Prostate gland (tissue), 2 donors: ENCODE measurements around the gene ARHGEF12. TPM values are rescaled to one million over a fixed set of nuclear protein-coding genes. Genes with fewer than 3 reads are reported as not detected.

Experiments
- DNase-seq: peaks from one replicate; pipeline ENCODE4 v3.0.0-alpha.2; 2019; ENCODE audit warnings: low spot score
- H3K27ac ChIP-seq, 2 donors: fragments of 200-600 bp; sonication (generic); 2 replicates each; pipeline ENCODE4 v1.5.1; 2017 to 2019
- H3K27me3 ChIP-seq: fragments of 200-600 bp; sonication (generic); replicated peaks from 2 replicates; pipeline ENCODE4 v1.5.1; 2019; ENCODE audit not compliant: insufficient read depth
- H3K36me3 ChIP-seq, 2 donors: fragments of 200-600 bp; sonication (generic); 1 replicate in 1 of 2; 2 replicates in 1 of 2; pipeline versions ENCODE4 v1.5.1 to v1.8.1; 2017 to 2019
- H3K4me1 ChIP-seq: fragments of 200-600 bp; sonication (generic); replicated peaks from 2 replicates; pipeline ENCODE4 v1.5.1; 2019
- H3K4me3 ChIP-seq, 2 donors: fragments of 200-600 bp; sonication (generic); 2 replicates each; pipeline ENCODE4 v1.5.1; 2017 to 2019
- H3K9me3 ChIP-seq: fragments of 200-600 bp; sonication (generic); 2 replicates; pipeline ENCODE4 v1.5.1; 2017
- POLR2A ChIP-seq: fragments of 450-650 bp; IDR thresholded peaks from one replicate; pipeline ENCODE4 v1.6.1; 2016; ENCODE audit warnings: antibody characterized with exemption, mild to moderate bottlenecking
- POLR2AphosphoS5 ChIP-seq: sonication (generic); formaldehyde crosslinking; IDR thresholded peaks from one replicate; pipeline ENCODE4 v1.6.1; 2017; ENCODE audit warnings: antibody characterized with exemption
- whole genome bisulfite sequencing: methylation state at CpG from one replicate; pipeline ENCODE4 v1.1.5; 2018; 5-methylcytosine and 5-hydroxymethylcytosine counted together
- intact Hi-C: fragments of 100-400 bp; cut with DNase I; formaldehyde crosslinking; loops from one replicate; pipeline ENCODE4 v1.14.2; 2022
- total RNA-seq, 2 donors: library from RNA; depleted of rRNA; stranded (reverse); fragments of >200 nt; gene quantifications; one replicate each; pipeline ENCODE4 v1.1.0, GENCODE V29; 2016
- TF ChIP-seq, protein P1 (sequence below), 4 experiments: fragments of 200-600 bp in 2 of 4; fragments of 450-650 bp in 2 of 4; sonication (generic) in 2 of 4; IDR thresholded peaks; 1 replicate in 3 of 4; 2 replicates in 1 of 4; pipeline ENCODE4 v1.5.1; 2016 to 2019; ENCODE audit warnings: antibody characterized with exemption in 4 of 4, mild to moderate bottlenecking in 2 of 4, moderate library complexity in 2 of 4

The ARHGEF12 gene
- total RNA-seq, 2 donors from 2014 or later, result 86.2 to 96.5 TPM

- TF ChIP-seq POLR2AphosphoS5 (peak; percentile 73), POLR2A (no peak)
- intact Hi-C loops, result loop anchor here (10.0 kb wide), 1 partner anchor 66 kb away; the partner anchor contains the start of gene ARHGEF12
- Histone ChIP-seq H3K27me3 (no peaks in the 10 kb centered on the region), H3K36me3 (no peaks in the 10 kb centered on the region), H3K27ac (peak overlapping the region in 1 of 2 donors; percentile 17), H3K4me3 (no peak overlapping the region), H3K9me3 (no peaks in the 10 kb centered on the region), H3K4me1 (peaks cover 2% of the 10 kb centered on the region)
- DNase-seq, result peak; percentile 41
- WGBS, result 6% methylated on average over 7 of the region's 7 CpGs
Measured at GRCh38 chr11:120400564-120401364, 64.6 kb downstream of the ARHGEF12 start.

DNA sequence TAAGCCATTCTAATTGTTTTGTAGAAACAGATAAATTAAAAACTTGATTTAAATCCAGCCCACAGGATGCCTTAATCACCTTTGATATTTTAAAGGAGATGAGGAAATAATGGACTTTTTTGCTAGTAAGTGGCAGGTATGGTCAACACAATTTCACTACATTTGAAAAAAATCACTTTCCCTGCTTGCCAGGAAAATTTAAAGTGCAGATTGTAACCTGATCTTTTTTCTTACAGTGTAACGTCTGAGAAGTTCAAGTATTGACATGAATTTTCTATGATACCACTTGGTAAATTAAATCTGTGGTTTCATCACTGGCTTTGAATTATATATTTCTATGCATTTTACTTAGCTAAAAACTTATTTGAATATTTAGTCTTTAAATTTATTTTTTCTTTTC, 65.3 kb downstream of the ARHGEF12 start:
- H3K4me1 ChIP-seq, result peaks cover 2% of the 10 kb centered on the region
- no peaks in the 10 kb centered on the region for H3K36me3 ChIP-seq
- H3K9me3 ChIP-seq, result no peaks in the 10 kb centered on the region
- H3K4me3 ChIP-seq, result no peak overlapping the region
- TF ChIP-seq POLR2AphosphoS5, result no peak
- TF ChIP-seq, protein P1, sequence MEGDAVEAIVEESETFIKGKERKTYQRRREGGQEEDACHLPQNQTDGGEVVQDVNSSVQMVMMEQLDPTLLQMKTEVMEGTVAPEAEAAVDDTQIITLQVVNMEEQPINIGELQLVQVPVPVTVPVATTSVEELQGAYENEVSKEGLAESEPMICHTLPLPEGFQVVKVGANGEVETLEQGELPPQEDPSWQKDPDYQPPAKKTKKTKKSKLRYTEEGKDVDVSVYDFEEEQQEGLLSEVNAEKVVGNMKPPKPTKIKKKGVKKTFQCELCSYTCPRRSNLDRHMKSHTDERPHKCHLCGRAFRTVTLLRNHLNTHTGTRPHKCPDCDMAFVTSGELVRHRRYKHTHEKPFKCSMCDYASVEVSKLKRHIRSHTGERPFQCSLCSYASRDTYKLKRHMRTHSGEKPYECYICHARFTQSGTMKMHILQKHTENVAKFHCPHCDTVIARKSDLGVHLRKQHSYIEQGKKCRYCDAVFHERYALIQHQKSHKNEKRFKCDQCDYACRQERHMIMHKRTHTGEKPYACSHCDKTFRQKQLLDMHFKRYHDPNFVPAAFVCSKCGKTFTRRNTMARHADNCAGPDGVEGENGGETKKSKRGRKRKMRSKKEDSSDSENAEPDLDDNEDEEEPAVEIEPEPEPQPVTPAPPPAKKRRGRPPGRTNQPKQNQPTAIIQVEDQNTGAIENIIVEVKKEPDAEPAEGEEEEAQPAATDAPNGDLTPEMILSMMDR (IDR thresholded peaks at IDR 0.05), result no peak
- no peak for TF ChIP-seq POLR2A
- no peak for DNase-seq
- H3K27me3 ChIP-seq, result no peaks in the 10 kb centered on the region
- H3K27ac ChIP-seq, result no peak overlapping the region
- 17% methylated on average over 1 of the region's 1 CpG for WGBS
- intact Hi-C loops, result loop anchor here (10.0 kb wide), 1 partner anchor 67 kb away; the partner anchor contains the start of gene ARHGEF12

- Histone ChIP-seq H3K27me3 (no peaks in the 10 kb centered on the region), H3K27ac (no peak overlapping the region)
- TF ChIP-seq, protein P1 (IDR thresholded peaks at IDR 0.05), result no peak
- TF ChIP-seq POLR2A (no peak), POLR2AphosphoS5 (no peak)
Measured at GRCh38 chr11:120403966-120404365, 67.8 kb downstream of the ARHGEF12 start.

DNA sequence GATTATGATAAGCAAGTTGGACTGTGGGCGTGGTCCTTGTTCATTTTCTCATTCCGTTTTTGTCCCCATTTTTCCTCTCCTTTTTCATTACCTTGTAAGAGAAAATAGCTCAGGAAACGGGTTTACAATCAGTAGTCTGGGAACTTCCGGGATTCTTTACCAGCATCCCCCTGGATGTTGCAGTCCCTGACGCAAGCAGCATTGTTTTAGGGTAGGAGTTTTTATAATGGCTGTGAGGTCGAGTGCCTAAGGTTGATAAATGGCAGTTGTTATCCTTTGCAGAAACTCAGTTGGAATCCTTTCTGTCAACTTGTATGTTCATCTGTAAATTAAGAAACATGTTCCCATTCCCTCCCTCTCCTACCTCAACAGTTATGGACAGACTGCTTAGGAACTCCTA, 68.3 kb downstream of the ARHGEF12 start:
- Histone ChIP-seq H3K36me3 (no peaks in the 10 kb centered on the region), H3K27ac (no peak overlapping the region), H3K9me3 (no peaks in the 10 kb centered on the region), H3K4me3 (no peak overlapping the region), H3K4me1 (no peaks in the 10 kb centered on the region), H3K27me3 (no peaks in the 10 kb centered on the region)
- WGBS, result 78% methylated on average over 6 of the region's 6 CpGs
- intact Hi-C loops, result loop anchor here (10.0 kb wide), 1 partner anchor 70 kb away; the partner anchor contains the start of gene ARHGEF12
- no peak for TF ChIP-seq POLR2A
- TF ChIP-seq, protein P1 (IDR thresholded peaks at IDR 0.05), result no peak
- no peak for TF ChIP-seq POLR2AphosphoS5
- no peak for DNase-seq

More at GRCh38 chr11:120403966-120404365, 67.8 kb downstream of the ARHGEF12 start:
- H3K4me3 ChIP-seq, result no peak overlapping the region
- H3K36me3 ChIP-seq, result no peaks in the 10 kb centered on the region
- no peaks in the 10 kb centered on the region for H3K9me3 ChIP-seq
- intact Hi-C loops, result loop anchor here (10.0 kb wide), 1 partner anchor 69 kb away; the partner anchor contains the start of gene ARHGEF12
- H3K4me1 ChIP-seq, result no peaks in the 10 kb centered on the region
- DNase-seq, result no peak

- no peak for TF ChIP-seq POLR2AphosphoS5
- no peak for TF ChIP-seq POLR2A
- TF ChIP-seq, protein P1 (IDR thresholded peaks at IDR 0.05), result no peak
- DNase-seq, result no peak
- intact Hi-C loops, result loop anchor here (10.0 kb wide), 1 partner anchor 75 kb away; the partner anchor contains the start of gene ARHGEF12
- Histone ChIP-seq H3K27ac (no peak overlapping the region), H3K9me3 (no peaks in the 10 kb centered on the region), H3K27me3 (no peaks in the 10 kb centered on the region), H3K4me3 (no peak overlapping the region), H3K36me3 (no peaks in the 10 kb centered on the region), H3K4me1 (no peaks in the 10 kb centered on the region)
- WGBS, result 72% methylated on average over 5 of the region's 5 CpGs
Measured at GRCh38 chr11:120409655-120410054, 73.4 kb downstream of the ARHGEF12 start.
